Smooth muscle cell (in vitro differentiated cells): ENCODE data around the gene LAMB4. TPM values are rescaled to one million over a fixed set of nuclear protein-coding genes. Genes with fewer than 3 reads are reported as not detected.

Experiments
- DNase-seq: peaks from one replicate; lab custom pipeline; 2025; ENCODE audit not compliant: unreplicated experiment; lab: John Stamatoyannopoulos, UW
- H2AFZ ChIP-seq: fragments of 200-600 bp; sonication (generic); 2 replicates; pipeline ENCODE4 v1.6.0; 2016; ENCODE audit warnings: antibody characterized with exemption, low read depth, mild to moderate bottlenecking
- H3F3A ChIP-seq: fragments of 200-600 bp; sonication (generic); 2 replicates; pipeline ENCODE4 v1.6.0; 2017; ENCODE audit warnings: antibody characterized with exemption, low read depth
- H3K27ac ChIP-seq: fragments of 200-600 bp; sonication (generic); 2 replicates; pipeline ENCODE4 v1.5.1; 2016; ENCODE audit warnings: low read depth, mild to moderate bottlenecking
- H3K27me3 ChIP-seq: fragments of 200-600 bp; sonication (generic); 2 replicates; pipeline ENCODE4 v1.6.1; 2016; ENCODE audit warnings: low read depth, mild to moderate bottlenecking
- H3K36me3 ChIP-seq: fragments of 200-600 bp; sonication (generic); 2 replicates; pipeline ENCODE4 v1.5.1; 2016; ENCODE audit warnings: low read depth
- H3K4me1 ChIP-seq: fragments of 200-600 bp; sonication (generic); 2 replicates; pipeline ENCODE4 v1.5.1; 2016; ENCODE audit warnings: low read depth
- H3K4me2 ChIP-seq: fragments of 200-600 bp; sonication (generic); 2 replicates; pipeline ENCODE4 v1.6.0; 2016; ENCODE audit warnings: mild to moderate bottlenecking
- H3K4me3 ChIP-seq: fragments of 200-600 bp; sonication (generic); 2 replicates; pipeline ENCODE4 v1.5.1; 2016; ENCODE audit warnings: mild to moderate bottlenecking
- H3K79me2 ChIP-seq: fragments of 200-600 bp; sonication (generic); 2 replicates; pipeline ENCODE4 v1.6.0; 2016; ENCODE audit warnings: low read depth, mild to moderate bottlenecking
- H3K9ac ChIP-seq: fragments of 200-600 bp; sonication (generic); 2 replicates; pipeline ENCODE4 v1.6.0; 2016; ENCODE audit warnings: low read depth
- H3K9me3 ChIP-seq: fragments of 200-600 bp; sonication (generic); replicated peaks from 2 replicates; pipeline ENCODE4 v1.5.1; 2016; ENCODE audit warnings: low read depth
- H4K20me1 ChIP-seq: fragments of 200-600 bp; sonication (generic); 2 replicates; pipeline ENCODE4 v1.6.0; 2016; ENCODE audit warnings: low read depth
- WGBS: methylation state at CpG from one replicate; pipeline ENCODE4 v1.1.7; 2016; ENCODE audit warnings: low lambda C conversion rate; 5-methylcytosine and 5-hydroxymethylcytosine counted together
- polyA plus RNA-seq: library from polyadenylated mRNA; unstranded; fragments of >200 nt; fragmentation: Nextera tagmentation; extraction: Ambion mirVana; gene quantifications from 2 replicates; pipeline ENCODE4 v1.2.1, GENCODE V29; 2016
- total RNA-seq: library from RNA; depleted of rRNA; stranded (reverse); fragments of >200 nt; gene quantifications from 2 replicates; pipeline ENCODE4 v1.2.3, GENCODE V29; 2014
- TF ChIP-seq, protein P1 (sequence below): fragments of 200-600 bp; sonication (generic); IDR thresholded peaks from 2 replicates; pipeline ENCODE4 v1.5.1; 2017; ENCODE audit warnings: borderline replicate concordance, mild to moderate bottlenecking, antibody characterized with exemption; ENCODE audit not compliant: insufficient read depth, poor library complexity, severe bottlenecking

Gene LAMB4
- total and polyA plus RNA-seq, 2 experiments from 2014 or later: 0.06 to 0.67 TPM

DNA sequence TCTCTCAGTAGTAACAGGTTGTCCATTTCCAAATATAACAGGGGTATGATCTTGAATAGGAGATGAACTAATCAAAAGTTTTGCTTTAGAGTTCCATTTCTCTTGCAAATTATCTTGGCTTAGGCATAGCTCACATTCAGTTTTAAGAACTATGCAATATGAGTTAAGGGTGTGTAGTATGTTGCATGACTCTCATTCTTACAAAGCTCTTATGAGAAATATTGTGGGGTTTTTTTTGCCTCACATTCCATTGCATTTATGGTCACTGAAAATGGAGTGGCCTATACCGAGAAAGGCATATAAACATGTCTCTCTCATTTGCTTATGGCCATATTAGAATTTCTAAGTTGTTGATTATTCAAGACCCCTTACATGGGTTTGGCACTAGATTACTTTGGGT, 78.7 kb downstream of the LAMB4 start:
- Histone ChIP-seq H3K27me3 (no peaks in the 10 kb centered on the region), H3K9me3 (no peaks in the 10 kb centered on the region), H2AFZ (no peak overlapping the region), H3K79me2 (no peaks in the 10 kb centered on the region), H3K9ac (no peak overlapping the region), H3K4me1 (no peaks in the 10 kb centered on the region), H3K4me3 (no peak overlapping the region), H4K20me1 (no peaks in the 10 kb centered on the region), H3K36me3 (no peaks in the 10 kb centered on the region), H3F3A (no peaks in the 10 kb centered on the region), H3K27ac (no peak overlapping the region), H3K4me2 (no peak overlapping the region)
- DNase-seq: no peak
- 78% methylated on average over 1 of the region's 1 CpG for WGBS
- TF ChIP-seq, protein P1, sequence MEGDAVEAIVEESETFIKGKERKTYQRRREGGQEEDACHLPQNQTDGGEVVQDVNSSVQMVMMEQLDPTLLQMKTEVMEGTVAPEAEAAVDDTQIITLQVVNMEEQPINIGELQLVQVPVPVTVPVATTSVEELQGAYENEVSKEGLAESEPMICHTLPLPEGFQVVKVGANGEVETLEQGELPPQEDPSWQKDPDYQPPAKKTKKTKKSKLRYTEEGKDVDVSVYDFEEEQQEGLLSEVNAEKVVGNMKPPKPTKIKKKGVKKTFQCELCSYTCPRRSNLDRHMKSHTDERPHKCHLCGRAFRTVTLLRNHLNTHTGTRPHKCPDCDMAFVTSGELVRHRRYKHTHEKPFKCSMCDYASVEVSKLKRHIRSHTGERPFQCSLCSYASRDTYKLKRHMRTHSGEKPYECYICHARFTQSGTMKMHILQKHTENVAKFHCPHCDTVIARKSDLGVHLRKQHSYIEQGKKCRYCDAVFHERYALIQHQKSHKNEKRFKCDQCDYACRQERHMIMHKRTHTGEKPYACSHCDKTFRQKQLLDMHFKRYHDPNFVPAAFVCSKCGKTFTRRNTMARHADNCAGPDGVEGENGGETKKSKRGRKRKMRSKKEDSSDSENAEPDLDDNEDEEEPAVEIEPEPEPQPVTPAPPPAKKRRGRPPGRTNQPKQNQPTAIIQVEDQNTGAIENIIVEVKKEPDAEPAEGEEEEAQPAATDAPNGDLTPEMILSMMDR: no peak

DNA sequence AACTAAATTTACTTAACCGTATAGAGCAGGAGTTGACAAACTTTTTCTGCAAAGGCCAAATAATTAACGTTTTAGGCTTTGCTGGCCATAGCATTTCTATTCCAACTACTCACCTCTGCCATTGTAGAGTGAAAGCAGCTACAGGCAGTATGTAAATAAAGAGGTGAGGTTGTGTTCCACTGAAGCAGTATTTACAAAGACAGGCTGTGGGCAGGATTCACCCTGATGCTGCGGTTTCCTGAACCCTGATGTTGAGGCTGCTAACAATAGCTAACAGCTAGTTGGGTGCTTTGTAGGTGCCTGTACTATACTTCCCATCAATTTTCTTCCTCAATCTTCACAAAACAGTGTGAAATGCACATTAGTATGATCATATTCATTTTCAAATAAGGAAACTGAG, 80.2 kb downstream of the LAMB4 start:
- TF ChIP-seq, protein P1: no peak
- H3K36me3 ChIP-seq: no peaks in the 10 kb centered on the region
- no peaks in the 10 kb centered on the region for H3K27me3 ChIP-seq
- no peaks in the 10 kb centered on the region for H3F3A ChIP-seq
- H3K9ac ChIP-seq: no peak overlapping the region
- no peak for DNase-seq
- WGBS: 86% methylated on average over 3 of the region's 3 CpGs
- no peak overlapping the region for H2AFZ ChIP-seq
- no peaks in the 10 kb centered on the region for H3K4me1 ChIP-seq
- H3K79me2 ChIP-seq: no peaks in the 10 kb centered on the region
- no peak overlapping the region for H3K4me3 ChIP-seq
- H3K4me2 ChIP-seq: no peak overlapping the region
- H3K27ac ChIP-seq: no peak overlapping the region
- no peaks in the 10 kb centered on the region for H4K20me1 ChIP-seq
- no peaks in the 10 kb centered on the region for H3K9me3 ChIP-seq

DNA sequence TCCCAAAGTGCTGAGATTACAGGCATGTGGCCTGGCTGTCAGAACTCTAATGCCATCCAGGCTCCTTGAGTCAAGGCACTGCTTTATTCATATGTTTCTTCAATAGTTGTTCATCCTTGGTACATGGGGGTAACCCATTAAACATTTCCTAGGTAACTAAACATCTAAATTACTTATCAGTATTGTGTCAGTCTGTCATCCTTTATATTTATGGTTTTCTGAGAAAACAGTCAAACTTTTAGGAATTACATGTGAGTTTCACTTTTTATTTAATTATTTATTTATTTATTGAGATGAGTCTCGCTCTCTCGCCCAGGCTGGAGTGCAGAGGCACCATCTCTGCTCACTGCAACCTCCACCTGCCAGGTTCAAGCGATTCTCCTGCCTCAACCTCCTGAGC, 81.7 kb downstream of the LAMB4 start:
- TF ChIP-seq, protein P1: no peak
- H3K79me2 ChIP-seq: no peaks in the 10 kb centered on the region
- H3K27ac ChIP-seq: no peak overlapping the region
- DNase-seq: no peak
- H3K27me3 ChIP-seq: no peaks in the 10 kb centered on the region
- no peak overlapping the region for H3K4me3 ChIP-seq
- no peak overlapping the region for H3K4me2 ChIP-seq
- H2AFZ ChIP-seq: no peak overlapping the region
- H3F3A ChIP-seq: no peaks in the 10 kb centered on the region
- no peaks in the 10 kb centered on the region for H4K20me1 ChIP-seq
- 98% methylated on average over 3 of the region's 3 CpGs for WGBS
- H3K9ac ChIP-seq: no peak overlapping the region
- no peaks in the 10 kb centered on the region for H3K36me3 ChIP-seq
- no peaks in the 10 kb centered on the region for H3K9me3 ChIP-seq
- no peaks in the 10 kb centered on the region for H3K4me1 ChIP-seq

DNA sequence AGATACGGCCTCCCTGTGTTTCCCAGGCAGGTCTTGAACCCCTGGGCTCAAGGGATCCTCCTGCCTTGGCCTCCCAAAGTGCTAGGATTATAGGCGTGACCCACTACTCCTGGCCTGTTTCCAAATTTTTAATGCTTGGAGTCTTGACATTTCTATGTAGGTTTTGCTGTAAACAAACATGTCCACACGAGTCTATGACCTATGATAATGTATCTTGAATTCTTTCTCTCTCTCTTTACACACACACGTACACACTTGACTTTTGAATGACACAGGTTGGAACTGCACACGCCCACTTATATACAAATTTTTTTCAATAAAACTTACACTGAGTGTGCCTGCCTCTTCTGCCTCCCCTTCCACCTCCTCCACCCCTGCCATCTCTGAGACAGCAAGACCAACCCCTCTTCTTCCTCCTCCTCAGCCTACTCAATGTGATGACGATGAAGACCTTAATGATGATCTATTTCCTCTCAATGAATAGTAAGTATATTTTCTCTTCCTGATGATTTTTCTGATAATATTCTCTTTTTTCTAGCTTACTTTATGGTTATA, 83.1 kb downstream of the LAMB4 start:
- Histone ChIP-seq H3K79me2 (no peaks in the 10 kb centered on the region), H3K27me3 (no peaks in the 10 kb centered on the region), H3K36me3 (no peaks in the 10 kb centered on the region), H3K27ac (no peak overlapping the region), H3F3A (no peaks in the 10 kb centered on the region), H4K20me1 (no peaks in the 10 kb centered on the region), H3K9me3 (no peaks in the 10 kb centered on the region), H3K9ac (no peak overlapping the region), H3K4me2 (no peak overlapping the region), H2AFZ (no peak overlapping the region), H3K4me3 (no peak overlapping the region), H3K4me1 (no peaks in the 10 kb centered on the region)
- TF ChIP-seq, protein P1: no peak
- WGBS: 90% methylated on average over 6 of the region's 6 CpGs
- DNase-seq: no peak
